PC-9 (cell line): ENCODE data around the gene FUT3. TPM values are rescaled to one million over a fixed set of nuclear protein-coding genes. Genes with fewer than 3 reads are reported as not detected.
"Not testable (repeated sequence)": the region's sequence is repeated elsewhere in the genome, so short reads cannot be mapped to it uniquely, and the experiment has no call there.

Source experiments
- BruUV-seq: library from RNA; stranded (reverse); fragments of 400-500 nt; replicated peaks from 2 replicates; lab custom pipeline; 2021; lab: Mats Ljungman, UMichigan
- CTCF ChIA-PET: fragments of 300-600 bp; sonication (Branson Sonifier 250); formaldehyde crosslinking; loops from one replicate; lab custom pipeline; 2022; ENCODE audit warnings: antibody characterized with exemption; lab: Charles Lee
- POLR2A ChIA-PET: fragments of 300-600 bp; sonication (Branson Sonifier 250); formaldehyde crosslinking; loops from one replicate; lab custom pipeline; 2022; ENCODE audit warnings: antibody characterized with exemption; ENCODE audit not compliant: unreplicated experiment; lab: Charles Lee
- DNase-seq, 2 experiments: peaks; one replicate each; pipeline versions ENCODE4 v3.0.0 to v3.0.0-alpha.2; 2015 to 2022; ENCODE audit warnings: mixed read lengths in 1 of 2
- H2AFZ ChIP-seq: fragments of 200-600 bp; sonication (generic); 2 replicates; pipeline ENCODE4 v1.8.1; 2017; ENCODE audit warnings: antibody characterized with exemption
- H3F3A ChIP-seq: fragments of 200-600 bp; sonication (generic); 2 replicates; pipeline ENCODE4 v1.8.1; 2017; ENCODE audit warnings: antibody characterized with exemption, mild to moderate bottlenecking, low read depth; ENCODE audit not compliant: insufficient read depth
- H3K27ac ChIP-seq: fragments of 200-600 bp; sonication (generic); 2 replicates; pipeline ENCODE4 v1.6.1; 2016; ENCODE audit warnings: mixed run types
- H3K27me3 ChIP-seq: fragments of 200-600 bp; sonication (generic); 2 replicates; pipeline ENCODE4 v1.6.1; 2016; ENCODE audit warnings: low read depth, mixed run types; ENCODE audit not compliant: insufficient read depth
- H3K36me3 ChIP-seq: fragments of 200-600 bp; sonication (generic); 2 replicates; pipeline ENCODE4 v1.6.1; 2016; ENCODE audit warnings: low read depth, mixed run types
- H3K4me1 ChIP-seq: fragments of 200-600 bp; sonication (generic); replicated peaks from 2 replicates; pipeline ENCODE4 v1.6.1; 2016; ENCODE audit warnings: mixed run types; ENCODE audit not compliant: insufficient read depth
- H3K4me2 ChIP-seq: fragments of 200-600 bp; sonication (generic); 2 replicates; pipeline ENCODE4 v1.6.1; 2017; ENCODE audit warnings: mixed run types
- H3K4me3 ChIP-seq: fragments of 200-600 bp; sonication (generic); 2 replicates; pipeline ENCODE4 v1.6.1; 2016; ENCODE audit warnings: mixed run types
- H3K79me2 ChIP-seq: fragments of 200-600 bp; sonication (generic); 2 replicates; pipeline ENCODE4 v1.6.1; 2017; ENCODE audit warnings: low read depth, mixed run types
- H3K9me2 ChIP-seq: fragments of 200-600 bp; sonication (generic); 2 replicates; pipeline ENCODE4 v1.8.1; 2017; ENCODE audit warnings: mild to moderate bottlenecking; ENCODE audit not compliant: insufficient read depth
- H3K9me3 ChIP-seq: fragments of 200-600 bp; sonication (generic); 2 replicates; pipeline ENCODE4 v1.8.1; 2016; ENCODE audit warnings: low read depth; ENCODE audit not compliant: insufficient read depth
- H4K20me1 ChIP-seq: fragments of 200-600 bp; sonication (generic); 2 replicates; pipeline ENCODE4 v1.8.1; 2017; ENCODE audit not compliant: insufficient read depth
- CTCF ChIP-seq: fragments of 200-600 bp; sonication (generic); conservative IDR thresholded peaks from 2 replicates; pipeline ENCODE4 v1.6.1; 2017; ENCODE audit warnings: mixed run types, antibody characterized with exemption, mild to moderate bottlenecking, moderate library complexity
- EZH2 ChIP-seq: fragments of 200-600 bp; sonication (generic); IDR thresholded peaks from 2 replicates; pipeline ENCODE4 v1.8.0; 2017; ENCODE audit warnings: antibody characterized with exemption, low read depth
- intact Hi-C: fragments of 100-400 bp; cut with micrococcal nuclease; formaldehyde crosslinking; loops from one replicate; pipeline ENCODE4 v1.10.0; 2022; ENCODE audit not compliant: unreplicated experiment
- total RNA-seq: library from RNA; stranded (reverse); gene quantifications from 2 replicates; pipeline ENCODE4 v1.2.3, GENCODE V29; 2021

FUT3 gene
- total RNA-seq, 1 experiment from 2014 or later, result 28.5 TPM

GRCh38 chr19:5883157-5883873 is 32.1 kb upstream of the FUT3 start:
- H3K36me3 ChIP-seq, H3K27ac ChIP-seq, H3K27me3 ChIP-seq, H2AFZ ChIP-seq, H4K20me1 ChIP-seq, BruUV-seq, H3K9me3 ChIP-seq, intact Hi-C loops, H3K4me1 ChIP-seq, H3K4me2 ChIP-seq, H3K79me2 ChIP-seq, H3K4me3 ChIP-seq, DNase-seq, CTCF ChIA-PET, H3F3A ChIP-seq, H3K9me2 ChIP-seq: not testable (repeated sequence)
- POLR2A ChIA-PET, result interaction anchor here (0.7 kb wide), 1 partner anchor 33 kb away, joined by 3 read pairs; no protein-coding TSS in a partner anchor

GRCh38 chr19:5882421-5882968 is 31.2 kb upstream of the FUT3 start:
- TF ChIP-seq EZH2 (no peak), CTCF (no peak)
- Histone ChIP-seq H4K20me1 (no peaks in the 10 kb centered on the region), H3K9me3 (no peaks in the 10 kb centered on the region), H3K9me2 (no peaks in the 10 kb centered on the region), H3K4me1 (no peaks in the 10 kb centered on the region), H3K79me2 (no peaks in the 10 kb centered on the region), H3K4me2 (no peak overlapping the region), H3F3A (no peaks in the 10 kb centered on the region), H2AFZ (no peak overlapping the region), H3K36me3 (no peaks in the 10 kb centered on the region), H3K4me3 (no peak overlapping the region), H3K27ac (no peak overlapping the region), H3K27me3 (no peaks in the 10 kb centered on the region)
- CTCF ChIA-PET, result no interaction called here
- no peak for DNase-seq
- no TSS peak for BruUV-seq
- intact Hi-C loops, result no loop called here
- POLR2A ChIA-PET, result no interaction called here

- ChIA-PET POLR2A (no interaction called here), CTCF (no interaction called here)
- Histone ChIP-seq H3K36me3 (no peaks in the 10 kb centered on the region), H3K4me2 (no peak overlapping the region), H3K27ac (no peak overlapping the region), H3K9me3 (no peaks in the 10 kb centered on the region), H3K4me1 (no peaks in the 10 kb centered on the region), H3K4me3 (no peak overlapping the region), H3K79me2 (no peaks in the 10 kb centered on the region), H4K20me1 (no peaks in the 10 kb centered on the region), H3F3A (no peaks in the 10 kb centered on the region), H2AFZ (no peak overlapping the region), H3K27me3 (no peaks in the 10 kb centered on the region), H3K9me2 (no peaks in the 10 kb centered on the region)
- BruUV-seq, result no TSS peak
- intact Hi-C loops, result no loop called here
- no peak for TF ChIP-seq EZH2
- no peak for TF ChIP-seq CTCF
- no peak for DNase-seq
Measured at GRCh38 chr19:5881543-5882299, 30.5 kb upstream of the FUT3 start.
